NCI-H2227 treated with DMSO at 0.1 percent for 48 hours (cell line): ENCODE data around the gene EIF4A3.
A peak's percentile ranks its signal among the peaks of the same experiment; 100 is the strongest.

Source experiments
- DNase-seq: peaks from one replicate; lab custom pipeline; 2025; lab: John Stamatoyannopoulos, UW

The EIF4A3 gene

DNA sequence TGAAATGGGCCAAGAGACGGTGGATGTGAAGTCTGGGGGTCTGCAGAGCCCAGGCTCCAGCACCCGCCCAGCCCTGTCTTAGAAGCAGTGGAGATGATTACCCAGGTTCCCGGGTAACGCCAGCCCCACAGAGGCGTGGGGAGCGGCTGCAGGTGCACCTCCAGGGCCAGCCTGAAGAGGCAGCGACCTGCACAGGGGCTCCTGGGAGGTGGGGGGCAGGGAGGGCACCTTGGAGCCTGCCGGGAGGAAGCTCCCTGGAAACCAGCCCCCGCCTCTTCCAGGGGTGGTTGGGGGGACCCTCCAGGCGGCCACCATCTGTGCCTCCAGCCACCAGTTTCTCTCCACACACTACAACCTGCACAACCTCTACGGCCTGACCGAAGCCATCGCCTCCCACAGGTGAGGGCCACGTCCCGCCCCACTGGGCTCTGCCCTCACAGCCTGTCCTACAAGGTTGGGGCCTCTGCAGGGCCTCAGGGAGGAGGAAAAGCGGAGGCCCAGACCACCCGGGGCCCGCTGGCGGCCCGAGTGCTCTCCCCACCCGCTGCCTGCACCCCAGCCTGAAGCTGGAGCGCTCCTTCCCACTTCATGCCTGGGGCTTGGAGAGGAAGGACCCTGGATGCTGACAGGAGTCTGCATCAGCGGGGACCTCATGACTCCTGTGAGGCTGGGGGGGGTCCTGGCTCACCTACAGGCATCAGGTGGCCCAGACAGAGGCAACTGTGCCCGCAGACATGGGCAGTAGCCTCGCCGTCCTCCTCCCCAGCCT is 35.0 kb downstream of the EIF4A3 start:
- DNase-seq: no peak

DNA sequence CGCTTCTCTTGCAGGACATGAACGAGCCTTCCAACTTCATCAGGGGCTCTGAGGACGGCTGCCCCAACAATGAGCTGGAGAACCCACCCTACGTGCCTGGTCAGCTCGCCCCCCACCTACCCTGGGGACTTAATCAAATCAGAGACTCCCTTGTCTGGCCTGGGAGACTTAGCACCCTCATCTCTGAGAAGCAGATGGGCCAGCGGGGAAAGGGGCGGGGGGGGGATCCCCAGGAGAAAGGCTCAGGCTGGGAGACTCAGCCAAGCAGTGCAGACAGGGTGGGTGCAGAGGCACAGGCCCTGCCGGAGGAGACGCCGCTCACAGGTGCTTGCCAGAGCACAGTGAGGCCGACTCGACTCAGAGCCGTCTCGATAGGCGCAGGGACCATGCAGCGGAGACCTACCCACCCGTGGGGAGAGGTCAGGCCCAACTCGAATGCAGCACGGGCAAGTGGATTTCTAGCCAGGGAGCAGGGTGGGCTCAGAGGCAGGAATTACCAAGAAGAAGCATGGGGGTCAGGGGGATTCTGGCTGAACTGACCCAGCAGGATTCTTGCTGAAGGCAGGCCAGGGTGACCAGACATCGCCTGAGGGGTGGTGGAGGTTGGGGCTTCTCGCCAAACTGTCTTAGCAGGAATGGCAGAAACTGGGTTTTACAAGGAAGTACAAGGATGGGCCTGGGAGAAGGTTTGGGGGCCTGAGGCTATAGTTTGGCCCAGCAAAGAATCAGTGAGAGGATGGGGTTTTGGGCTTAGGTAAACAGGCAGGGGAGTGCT is 35.8 kb downstream of the EIF4A3 start:
- no peak for DNase-seq

DNA sequence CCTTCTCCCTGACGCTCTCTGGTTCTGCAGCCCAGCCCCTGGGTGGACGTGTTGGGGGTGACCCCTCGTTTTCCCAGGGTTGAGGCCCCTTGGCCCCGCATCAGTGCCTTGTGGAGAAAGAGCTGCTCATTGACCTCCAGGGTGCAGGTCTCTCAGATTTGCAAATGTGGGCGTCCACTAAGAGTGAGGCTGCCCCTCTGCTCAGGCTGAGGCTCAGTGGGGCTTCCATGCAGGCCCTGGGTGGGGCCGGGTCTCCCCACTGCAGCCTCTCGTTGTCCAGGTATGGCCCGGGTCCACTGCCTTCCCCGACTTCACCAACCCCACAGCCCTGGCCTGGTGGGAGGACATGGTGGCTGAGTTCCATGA is 36.5 kb downstream of the EIF4A3 start:
- no peak for DNase-seq

DNA sequence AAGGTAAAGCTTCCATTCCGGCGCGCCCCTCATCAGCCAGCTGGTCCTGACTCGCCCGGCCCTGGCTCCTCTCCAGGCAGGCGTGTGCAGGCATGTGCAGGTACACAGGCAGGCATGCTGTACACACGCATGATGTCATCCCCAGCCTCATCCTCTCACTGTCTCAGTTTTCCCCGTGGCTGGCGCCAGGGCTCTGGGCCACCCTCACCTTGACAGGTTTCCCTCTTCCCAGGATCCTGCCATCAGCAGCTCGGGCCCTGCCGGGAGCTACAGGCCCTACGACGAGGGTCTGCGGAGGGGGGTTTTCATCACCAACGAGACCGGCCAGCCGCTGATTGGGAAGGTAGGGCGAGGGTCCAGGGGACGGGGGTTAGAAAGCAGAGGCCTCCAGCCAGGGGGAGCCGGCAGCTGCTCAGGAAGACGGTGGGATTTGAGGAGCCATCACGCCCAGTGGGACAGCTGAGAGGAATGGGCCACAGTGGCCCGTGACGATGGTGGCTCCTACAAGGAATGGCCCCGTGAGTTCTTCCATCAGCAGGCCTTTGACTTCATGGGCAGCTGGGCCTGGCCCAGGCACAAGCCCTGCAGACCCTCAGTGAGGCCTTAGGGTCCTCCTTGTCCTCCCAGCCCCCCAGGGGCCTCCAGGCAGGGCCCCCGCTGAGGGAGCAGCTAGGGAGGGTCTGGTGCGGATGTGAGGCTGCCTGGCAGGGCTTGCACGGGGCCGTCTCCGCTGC is 37.0 kb downstream of the EIF4A3 start:
- DNase-seq: no peak

DNA sequence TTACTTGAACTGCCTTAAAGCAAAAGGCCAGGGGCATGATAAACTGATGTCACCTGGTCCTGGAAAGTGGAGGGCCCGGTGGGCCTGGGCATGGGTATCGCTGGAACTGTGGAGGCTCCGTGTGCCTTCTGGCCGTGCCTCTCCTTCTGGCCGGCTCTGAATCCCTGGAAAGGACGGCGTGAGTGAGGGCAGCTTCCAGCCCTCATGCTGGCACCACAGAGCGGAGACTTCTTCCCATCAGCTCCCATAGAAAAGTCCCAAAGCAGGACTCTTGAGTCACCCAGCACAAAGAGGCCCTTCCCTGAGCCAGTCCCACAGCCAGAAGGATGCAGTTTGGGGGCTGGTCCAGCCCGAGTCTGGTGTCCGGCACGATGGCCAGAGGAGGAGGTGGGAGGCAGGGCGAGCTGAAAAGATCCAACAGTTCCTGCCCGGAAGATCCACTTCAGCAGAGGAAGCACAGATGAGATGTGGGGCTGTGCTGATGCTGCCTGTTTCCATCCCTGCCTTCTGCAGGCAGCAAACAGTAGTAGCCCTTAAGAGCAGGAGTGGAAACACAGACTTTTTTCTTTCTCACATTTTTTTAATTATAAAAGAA is 37.8 kb downstream of the EIF4A3 start:
- DNase-seq: no peak

DNA sequence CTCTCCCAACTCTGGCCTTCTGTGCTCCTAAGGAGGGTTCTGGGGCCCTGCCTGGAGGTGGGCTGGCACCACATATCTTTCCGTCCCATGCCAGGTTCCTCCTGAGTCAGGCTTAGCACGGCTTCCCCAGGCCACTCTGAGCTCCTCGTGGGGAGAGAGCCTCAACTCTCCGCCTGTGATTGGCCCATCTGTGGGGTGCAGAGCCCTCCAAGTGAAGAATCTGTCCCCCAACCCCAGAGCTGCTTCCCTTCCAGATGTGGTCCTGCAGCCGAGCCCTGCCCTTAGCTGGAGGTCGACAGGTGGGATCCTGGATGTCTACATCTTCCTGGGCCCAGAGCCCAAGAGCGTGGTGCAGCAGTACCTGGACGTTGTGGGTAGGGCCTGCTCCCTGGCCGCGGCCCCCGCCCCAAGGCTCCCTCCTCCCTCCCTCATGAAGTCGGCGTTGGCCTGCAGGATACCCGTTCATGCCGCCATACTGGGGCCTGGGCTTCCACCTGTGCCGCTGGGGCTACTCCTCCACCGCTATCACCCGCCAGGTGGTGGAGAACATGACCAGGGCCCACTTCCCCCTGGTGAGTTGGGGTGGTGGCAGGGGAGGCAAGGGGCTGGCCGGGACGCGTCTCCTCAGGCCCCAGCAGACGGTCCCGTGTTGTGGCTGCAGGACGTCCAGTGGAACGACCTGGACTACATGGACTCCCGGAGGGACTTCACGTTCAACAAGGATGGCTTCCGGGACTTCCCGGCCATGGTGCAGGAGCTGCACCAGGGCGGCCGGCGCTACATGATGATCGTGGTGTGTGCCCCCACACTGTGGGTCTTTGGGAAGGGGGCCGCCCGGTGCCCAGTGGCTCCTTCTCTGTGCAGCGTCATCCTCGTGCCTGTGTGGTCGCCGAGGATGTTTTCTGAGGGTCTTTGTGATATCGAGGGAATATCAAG is 38.6 kb downstream of the EIF4A3 start:
- DNase-seq: no peak

DNA sequence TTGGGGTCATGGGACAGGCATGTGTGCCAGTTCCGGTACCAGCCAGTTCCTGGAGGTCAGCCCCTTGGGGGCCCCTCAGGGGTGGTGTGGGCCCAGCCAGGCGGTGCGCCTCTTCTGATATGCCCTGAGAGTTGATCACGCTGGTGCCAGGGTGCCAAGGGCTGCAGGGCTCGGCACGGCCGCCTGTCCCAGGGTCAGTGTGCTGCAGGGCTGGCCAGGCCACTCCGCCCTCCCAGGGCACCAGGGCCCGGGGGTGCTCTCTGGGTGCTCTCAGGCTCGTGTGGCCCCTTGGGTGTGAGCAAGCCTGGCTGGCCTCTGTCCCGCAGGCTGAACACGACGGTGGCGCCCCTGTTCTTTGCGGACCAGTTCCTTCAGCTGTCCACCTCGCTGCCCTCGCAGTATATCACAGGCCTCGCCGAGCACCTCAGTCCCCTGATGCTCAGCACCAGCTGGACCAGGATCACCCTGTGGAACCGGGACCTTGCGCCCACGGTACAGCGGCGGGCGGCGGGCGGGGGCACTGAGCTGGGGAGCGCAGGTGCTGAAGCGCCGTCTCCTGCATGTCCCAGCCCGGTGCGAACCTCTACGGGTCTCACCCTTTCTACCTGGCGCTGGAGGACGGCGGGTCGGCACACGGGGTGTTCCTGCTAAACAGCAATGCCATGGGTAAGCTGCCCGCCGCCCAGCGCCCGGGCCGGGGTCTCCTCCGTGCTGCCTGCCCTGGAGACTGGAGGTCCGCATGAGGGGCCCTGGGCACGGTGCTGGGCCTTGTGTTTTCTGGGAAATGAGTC is 39.5 kb downstream of the EIF4A3 start:
- no peak for DNase-seq

DNA sequence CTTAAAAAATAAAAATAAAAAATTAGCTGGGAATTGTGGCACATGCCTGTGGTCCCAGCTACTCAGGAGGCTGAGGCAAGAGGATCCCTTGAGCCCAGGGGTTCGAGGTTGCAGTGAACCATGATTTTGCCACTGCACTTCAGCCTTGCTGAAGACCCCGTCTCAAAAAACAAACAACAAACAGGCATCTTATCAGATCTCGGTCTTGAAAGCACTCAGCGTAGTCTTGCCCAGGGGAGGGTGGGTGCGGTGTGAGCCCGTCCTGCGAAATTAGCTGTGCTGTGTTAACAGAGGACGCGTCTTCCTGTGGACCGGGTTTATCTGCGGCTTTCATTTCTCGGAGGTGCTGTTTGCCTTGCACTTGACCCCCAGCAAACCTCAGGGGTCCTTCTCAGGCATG is 40.2 kb downstream of the EIF4A3 start:
- no peak for DNase-seq

DNA sequence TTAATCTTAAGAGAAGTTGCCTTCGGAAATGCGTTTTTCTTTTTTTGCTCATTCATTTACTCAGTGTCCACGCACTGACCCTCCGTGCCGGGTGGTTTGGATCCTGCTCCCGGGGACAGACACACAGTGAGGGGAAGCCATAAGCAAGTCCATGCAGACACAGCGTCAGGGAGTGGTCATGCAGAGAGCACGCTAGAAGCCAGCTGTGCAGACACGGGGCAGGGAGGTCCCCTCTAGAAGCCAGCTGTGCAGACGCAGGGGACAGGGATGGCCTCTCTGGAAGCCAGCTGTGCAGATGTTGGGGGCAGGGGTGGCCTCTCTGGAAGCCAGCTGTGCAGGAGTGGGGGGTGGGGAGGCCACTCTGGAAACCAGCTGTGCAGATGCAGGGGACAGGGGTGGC is 40.8 kb downstream of the EIF4A3 start:
- no peak for DNase-seq

DNA sequence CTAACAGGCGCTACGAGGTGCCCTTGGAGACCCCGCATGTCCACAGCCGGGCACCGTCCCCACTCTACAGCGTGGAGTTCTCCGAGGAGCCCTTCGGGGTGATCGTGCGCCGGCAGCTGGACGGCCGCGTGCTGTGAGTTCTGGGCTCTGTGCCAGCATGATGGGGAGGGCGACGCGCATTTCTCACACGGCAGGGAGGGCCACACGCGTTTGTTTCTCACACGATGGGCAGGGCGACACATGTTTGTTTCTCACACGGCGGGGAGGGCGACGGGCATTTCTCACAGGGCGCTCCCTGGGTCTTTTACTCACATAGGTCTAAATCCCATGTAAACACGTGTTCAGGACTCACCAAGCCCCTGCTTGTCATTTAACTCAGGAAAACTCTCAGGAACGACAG is 41.2 kb downstream of the EIF4A3 start:
- no peak for DNase-seq

DNA sequence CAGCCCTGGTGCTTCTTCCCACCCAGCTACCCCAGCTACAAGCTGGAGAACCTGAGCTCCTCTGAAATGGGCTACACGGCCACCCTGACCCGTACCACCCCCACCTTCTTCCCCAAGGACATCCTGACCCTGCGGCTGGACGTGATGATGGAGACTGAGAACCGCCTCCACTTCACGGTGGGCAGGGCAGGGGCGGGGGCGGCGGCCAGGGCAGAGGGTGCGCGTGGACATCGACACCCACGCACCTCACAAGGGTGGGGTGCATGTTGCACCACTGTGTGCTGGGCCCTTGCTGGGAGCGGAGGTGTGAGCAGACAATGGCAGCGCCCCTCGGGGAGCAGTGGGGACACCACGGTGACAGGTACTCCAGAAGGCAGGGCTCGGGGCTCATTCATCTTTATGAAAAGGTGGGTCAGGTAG is 42.0 kb downstream of the EIF4A3 start:
- no peak for DNase-seq

DNA sequence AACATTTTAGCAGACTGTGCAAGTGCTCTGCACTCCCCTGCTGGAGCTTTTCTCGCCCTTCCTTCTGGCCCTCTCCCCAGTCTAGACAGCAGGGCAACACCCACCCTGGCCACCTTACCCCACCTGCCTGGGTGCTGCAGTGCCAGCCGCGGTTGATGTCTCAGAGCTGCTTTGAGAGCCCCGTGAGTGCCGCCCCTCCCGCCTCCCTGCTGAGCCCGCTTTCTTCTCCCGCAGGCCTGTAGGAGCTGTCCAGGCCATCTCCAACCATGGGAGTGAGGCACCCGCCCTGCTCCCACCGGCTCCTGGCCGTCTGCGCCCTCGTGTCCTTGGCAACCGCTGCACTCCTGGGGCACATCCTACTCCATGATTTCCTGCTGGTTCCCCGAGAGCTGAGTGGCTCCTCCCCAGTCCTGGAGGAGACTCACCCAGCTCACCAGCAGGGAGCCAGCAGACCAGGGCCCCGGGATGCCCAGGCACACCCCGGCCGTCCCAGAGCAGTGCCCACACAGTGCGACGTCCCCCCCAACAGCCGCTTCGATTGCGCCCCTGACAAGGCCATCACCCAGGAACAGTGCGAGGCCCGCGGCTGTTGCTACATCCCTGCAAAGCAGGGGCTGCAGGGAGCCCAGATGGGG is 42.5 kb downstream of the EIF4A3 start:
- DNase-seq: peak; percentile 17

DNA sequence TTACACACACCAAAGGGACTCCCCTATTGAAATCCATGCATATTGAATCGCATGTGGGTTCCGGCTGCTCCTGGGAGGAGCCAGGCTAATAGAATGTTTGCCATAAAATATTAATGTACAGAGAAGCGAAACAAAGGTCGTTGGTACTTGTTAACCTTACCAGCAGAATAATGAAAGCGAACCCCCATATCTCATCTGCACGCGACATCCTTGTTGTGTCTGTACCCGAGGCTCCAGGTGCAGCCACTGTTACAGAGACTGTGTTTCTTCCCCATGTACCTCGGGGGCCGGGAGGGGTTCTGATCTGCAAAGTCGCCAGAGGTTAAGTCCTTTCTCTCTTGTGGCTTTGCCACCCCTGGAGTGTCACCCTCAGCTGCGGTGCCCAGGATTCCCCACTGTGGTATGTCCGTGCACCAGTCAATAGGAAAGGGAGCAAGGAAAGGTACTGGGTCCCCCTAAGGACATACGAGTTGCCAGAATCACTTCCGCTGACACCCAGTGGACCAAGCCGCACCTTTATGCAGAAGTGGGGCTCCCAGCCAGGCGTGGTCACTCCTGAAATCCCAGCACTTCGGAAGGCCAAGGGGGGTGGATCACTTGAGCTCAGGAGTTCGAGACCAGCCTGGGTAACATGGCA is 43.4 kb downstream of the EIF4A3 start:
- DNase-seq: no peak

DNA sequence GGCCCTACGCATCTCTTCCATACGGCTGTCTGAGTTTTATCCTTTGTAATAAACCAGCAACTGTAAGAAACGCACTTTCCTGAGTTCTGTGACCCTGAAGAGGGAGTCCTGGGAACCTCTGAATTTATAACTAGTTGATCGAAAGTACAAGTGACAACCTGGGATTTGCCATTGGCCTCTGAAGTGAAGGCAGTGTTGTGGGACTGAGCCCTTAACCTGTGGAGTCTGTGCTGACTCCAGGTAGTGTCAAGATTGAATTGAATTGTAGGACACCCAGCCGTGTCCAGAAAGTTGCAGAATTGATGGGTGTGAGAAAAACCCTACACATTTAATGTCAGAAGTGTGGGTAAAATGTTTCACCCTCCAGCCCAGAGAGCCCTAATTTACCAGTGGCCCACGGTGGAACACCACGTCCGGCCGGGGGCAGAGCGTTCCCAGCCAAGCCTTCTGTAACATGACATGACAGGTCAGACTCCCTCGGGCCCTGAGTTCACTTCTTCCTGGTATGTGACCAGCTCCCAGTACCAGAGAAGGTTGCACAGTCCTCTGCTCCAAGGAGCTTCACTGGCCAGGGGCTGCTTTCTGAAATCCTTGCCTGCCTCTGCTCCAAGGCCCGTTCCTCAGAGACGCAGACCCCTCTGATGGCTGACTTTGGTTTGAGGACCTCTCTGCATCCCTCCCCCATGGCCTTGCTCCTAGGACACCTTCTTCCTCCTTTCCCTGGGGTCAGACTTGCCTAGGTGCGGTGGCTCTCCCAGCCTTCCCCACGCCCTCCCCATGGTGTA is 44.1 kb downstream of the EIF4A3 start:
- DNase-seq: no peak

DNA sequence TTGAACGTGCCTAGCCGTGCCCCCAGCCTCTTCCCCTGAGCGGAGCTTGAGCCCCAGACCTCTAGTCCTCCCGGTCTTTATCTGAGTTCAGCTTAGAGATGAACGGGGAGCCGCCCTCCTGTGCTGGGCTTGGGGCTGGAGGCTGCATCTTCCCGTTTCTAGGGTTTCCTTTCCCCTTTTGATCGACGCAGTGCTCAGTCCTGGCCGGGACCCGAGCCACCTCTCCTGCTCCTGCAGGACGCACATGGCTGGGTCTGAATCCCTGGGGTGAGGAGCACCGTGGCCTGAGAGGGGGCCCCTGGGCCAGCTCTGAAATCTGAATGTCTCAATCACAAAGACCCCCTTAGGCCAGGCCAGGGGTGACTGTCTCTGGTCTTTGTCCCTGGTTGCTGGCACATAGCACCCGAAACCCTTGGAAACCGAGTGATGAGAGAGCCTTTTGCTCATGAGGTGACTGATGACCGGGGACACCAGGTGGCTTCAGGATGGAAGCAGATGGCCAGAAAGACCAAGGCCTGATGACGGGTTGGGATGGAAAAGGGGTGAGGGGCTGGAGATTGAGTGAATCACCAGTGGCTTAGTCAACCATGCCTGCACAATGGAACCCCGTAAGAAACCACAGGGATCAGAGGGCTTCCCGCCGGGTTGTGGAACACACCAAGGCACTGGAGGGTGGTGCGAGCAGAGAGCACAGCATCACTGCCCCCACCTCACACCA is 44.8 kb downstream of the EIF4A3 start:
- no peak for DNase-seq

DNA sequence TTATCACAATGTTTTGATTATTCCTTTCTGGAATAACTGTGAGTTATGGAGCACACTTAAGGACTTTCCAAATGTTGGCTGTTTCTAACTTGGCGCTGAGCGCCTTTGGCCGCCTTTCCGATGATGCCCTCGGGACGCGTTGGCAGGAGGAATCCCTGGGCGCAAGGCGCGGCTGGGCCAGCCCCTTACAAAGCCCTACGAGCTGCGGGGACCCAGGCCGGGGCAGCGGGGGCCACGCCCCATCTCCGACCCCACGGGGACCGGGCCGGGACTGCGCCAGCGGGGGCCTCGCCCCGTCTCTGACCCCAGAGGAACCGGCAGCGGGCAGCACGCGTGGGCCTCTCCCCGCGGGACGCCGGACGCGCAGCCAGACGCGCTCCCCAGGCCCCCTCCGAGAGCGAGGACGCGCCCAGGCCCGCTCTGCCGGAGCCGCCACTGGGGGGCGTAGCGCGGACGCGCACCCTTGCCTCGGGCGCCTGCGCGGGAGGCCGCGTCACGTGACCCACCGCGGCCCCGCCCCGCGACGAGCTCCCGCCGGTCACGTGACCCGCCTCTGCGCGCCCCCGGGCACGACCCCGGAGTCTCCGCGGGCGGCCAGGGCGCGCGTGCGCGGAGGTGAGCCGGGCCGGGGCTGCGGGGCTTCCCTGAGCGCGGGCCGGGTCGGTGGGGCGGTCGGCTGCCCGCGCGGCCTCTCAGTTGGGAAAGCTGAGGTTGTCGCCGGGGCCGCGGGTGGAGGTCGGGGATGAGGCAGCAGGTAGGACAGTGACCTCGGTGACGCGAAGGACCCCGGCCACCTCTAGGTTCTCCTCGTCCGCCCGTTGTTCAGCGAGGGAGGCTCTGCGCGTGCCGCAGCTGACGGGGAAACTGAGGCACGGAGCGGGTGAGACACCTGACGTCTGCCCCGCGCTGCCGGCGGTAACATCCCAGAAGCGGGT is 45.6 kb downstream of the EIF4A3 start, which contains the start of gene GAA:
TSS of gene GAA (plus strand) at position 571 of the 935 bp plus-strand sequence. CDS start 3,006 bp downstream, outside the sequence.
- DNase-seq: peak; percentile 75

DNA sequence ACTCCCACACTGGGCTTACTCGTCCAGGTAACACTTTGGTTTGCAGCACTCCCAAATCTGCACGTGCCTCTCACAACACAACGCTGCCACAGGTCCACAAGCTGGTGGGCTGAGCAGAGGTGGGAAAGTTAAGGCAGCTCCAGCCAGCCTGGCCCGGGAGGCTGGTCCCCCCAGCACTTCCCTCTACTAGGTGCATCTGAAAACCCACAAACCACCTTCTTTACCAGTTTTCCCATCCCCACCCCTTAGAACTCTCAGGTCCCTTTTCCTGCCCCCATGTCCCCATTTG is 46.9 kb downstream of the EIF4A3 start:
- DNase-seq: no peak
